ENCODE measurements around the gene ZNF385B. TPM values are rescaled to one million over a fixed set of nuclear protein-coding genes. Genes with fewer than 3 reads are reported as not detected.
A peak's percentile ranks its signal among the peaks of the same experiment; 100 is the strongest.
"Not testable (repeated sequence)": the region's sequence is repeated elsewhere in the genome, so short reads cannot be mapped to it uniquely, and the experiment has no call there.

The ZNF385B gene
- polyA plus RNA-seq, 1 of the 3 experiments (the other 2 are of a cell fraction), result 0.16 TPM

DNA sequence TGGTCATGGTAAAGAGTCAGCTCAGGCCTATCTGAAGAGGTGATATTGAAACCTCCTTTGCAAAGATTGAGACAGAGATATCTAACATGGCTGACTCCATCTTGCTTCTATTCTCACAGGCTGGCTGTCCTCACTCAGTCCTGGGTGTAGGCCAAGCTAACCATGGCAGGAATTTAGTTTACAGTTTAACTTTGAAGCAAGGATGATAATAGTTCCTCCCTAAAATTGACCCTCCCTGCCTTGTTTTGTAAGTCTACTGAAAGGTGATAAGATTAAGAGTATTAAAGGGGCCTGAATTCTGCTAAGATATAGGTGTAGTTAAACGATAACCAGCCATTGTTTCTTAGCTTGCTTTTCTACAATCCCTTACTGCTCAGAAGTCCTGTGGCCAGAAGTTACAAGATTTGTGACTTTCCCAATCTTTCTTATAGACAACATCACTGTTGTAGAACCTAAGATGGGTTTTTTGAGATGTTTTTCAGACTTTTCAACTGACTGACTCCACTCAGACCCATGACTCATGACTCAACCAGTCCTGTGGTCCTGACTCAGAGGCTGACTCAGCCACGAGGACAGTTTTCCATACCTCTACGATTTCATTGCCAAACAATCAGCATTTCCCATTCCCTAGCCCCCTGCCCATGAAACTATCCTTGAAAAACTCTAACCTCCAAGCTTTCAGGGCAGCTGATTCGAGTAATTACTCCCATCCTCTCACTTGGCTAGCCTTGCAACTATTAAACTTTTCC lies 401.1 kb downstream of the ZNF385B start (continued):
- TF ChIP-seq, protein P1, sequence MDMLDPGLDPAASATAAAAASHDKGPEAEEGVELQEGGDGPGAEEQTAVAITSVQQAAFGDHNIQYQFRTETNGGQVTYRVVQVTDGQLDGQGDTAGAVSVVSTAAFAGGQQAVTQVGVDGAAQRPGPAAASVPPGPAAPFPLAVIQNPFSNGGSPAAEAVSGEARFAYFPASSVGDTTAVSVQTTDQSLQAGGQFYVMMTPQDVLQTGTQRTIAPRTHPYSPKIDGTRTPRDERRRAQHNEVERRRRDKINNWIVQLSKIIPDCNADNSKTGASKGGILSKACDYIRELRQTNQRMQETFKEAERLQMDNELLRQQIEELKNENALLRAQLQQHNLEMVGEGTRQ (IDR thresholded peaks at IDR 0.05; ENCODE audit: borderline replicate concordance, low read depth, low read length), result no peak
- TF ChIP-seq, protein P2, sequence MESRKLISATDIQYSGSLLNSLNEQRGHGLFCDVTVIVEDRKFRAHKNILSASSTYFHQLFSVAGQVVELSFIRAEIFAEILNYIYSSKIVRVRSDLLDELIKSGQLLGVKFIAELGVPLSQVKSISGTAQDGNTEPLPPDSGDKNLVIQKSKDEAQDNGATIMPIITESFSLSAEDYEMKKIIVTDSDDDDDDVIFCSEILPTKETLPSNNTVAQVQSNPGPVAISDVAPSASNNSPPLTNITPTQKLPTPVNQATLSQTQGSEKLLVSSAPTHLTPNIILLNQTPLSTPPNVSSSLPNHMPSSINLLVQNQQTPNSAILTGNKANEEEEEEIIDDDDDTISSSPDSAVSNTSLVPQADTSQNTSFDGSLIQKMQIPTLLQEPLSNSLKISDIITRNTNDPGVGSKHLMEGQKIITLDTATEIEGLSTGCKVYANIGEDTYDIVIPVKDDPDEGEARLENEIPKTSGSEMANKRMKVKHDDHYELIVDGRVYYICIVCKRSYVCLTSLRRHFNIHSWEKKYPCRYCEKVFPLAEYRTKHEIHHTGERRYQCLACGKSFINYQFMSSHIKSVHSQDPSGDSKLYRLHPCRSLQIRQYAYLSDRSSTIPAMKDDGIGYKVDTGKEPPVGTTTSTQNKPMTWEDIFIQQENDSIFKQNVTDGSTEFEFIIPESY (IDR thresholded peaks at IDR 0.05; ENCODE audit: borderline replicate concordance, low read depth), result peak; percentile 61; the same call in 1 of the 2 replicates
- peak; percentile 72 for TF ChIP-seq TCF12 (IDR thresholded peaks at IDR 0.05)

DNA sequence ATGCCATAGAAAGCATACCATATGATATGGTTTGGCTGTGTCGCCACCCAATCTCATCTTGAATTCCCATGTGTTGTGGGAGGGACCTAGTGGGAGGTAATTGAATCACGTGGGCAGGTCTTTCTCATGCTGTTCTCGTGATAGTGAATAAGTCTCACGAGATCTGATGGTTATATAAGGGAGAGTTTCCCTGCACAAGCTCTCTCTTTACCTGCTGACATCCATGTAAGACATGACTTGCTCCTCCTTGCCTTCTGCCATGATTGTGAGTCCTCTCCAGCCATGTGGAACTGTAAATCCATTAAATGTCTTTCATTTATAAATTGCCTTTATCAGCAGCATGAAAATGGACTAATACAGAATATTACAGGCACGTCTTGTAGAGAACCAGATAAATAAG lies 403.3 kb downstream of the ZNF385B start:
- H3F3A ChIP-seq (replicated peaks; ENCODE audit: insufficient read depth), result peaks cover 49% of the 10 kb centered on the region
- H3K4me2 ChIP-seq; DNase-seq; H3K27me3 ChIP-seq (ENCODE audit: insufficient read depth); H3K79me2 ChIP-seq (ENCODE audit: insufficient read depth); H4K20me1 ChIP-seq (ENCODE audit: insufficient read depth); H3K4me3 ChIP-seq (ENCODE audit: low read depth in 2 of 2, low read length in 1 of 2); H3K9me2 ChIP-seq; H3K27ac ChIP-seq (ENCODE audit: low read depth in 2 of 2, low read length in 1 of 2); H2AFZ ChIP-seq (ENCODE audit: low read depth); H3K9ac ChIP-seq; POLR2A ChIA-PET; CTCF ChIA-PET; H3K36me3 ChIP-seq (replicated peaks in 1 of 2; ENCODE audit: control insufficient read depth in 1 of 2, insufficient read depth in 2 of 2, low read length in 1 of 2): not testable (repeated sequence)
- WGBS (ENCODE audit: low lambda C conversion rate), result 68% methylated on average over 5 of the region's 5 CpGs
- peaks cover 13% of the 10 kb centered on the region; the same call in 1 of the 2 replicates for H3K9me3 ChIP-seq
- peaks cover 0 to 11% of the 10 kb centered on the region in 2 experiments; a peak in 1 of 4 replicates for H3K4me1 ChIP-seq (ENCODE audit: control insufficient read depth in 1 of 2, insufficient read depth in 2 of 2, low read depth in 1 of 2, low read length in 1 of 2)

- Histone ChIP-seq H3K4me1 (ENCODE audit: control insufficient read depth in 1 of 2, insufficient read depth in 2 of 2, low read depth in 1 of 2, low read length in 1 of 2) (peaks cover 0 to 11% of the 10 kb centered on the region in 2 experiments; a peak in 1 of 4 replicates), H3K36me3 (replicated peaks in 1 of 2; ENCODE audit: control insufficient read depth in 1 of 2, insufficient read depth in 2 of 2, low read length in 1 of 2) (no peaks in the 10 kb centered on the region), H3K27ac (ENCODE audit: low read depth in 2 of 2, low read length in 1 of 2) (peak overlapping the region in 1 of 2 experiments; percentile 80; a peak in 2 of 4 replicates), H4K20me1 (ENCODE audit: insufficient read depth) (no peaks in the 10 kb centered on the region), H3K79me2 (ENCODE audit: insufficient read depth) (no peaks in the 10 kb centered on the region), H3K9me2 (no peaks in the 10 kb centered on the region), H3K4me3 (ENCODE audit: low read depth in 2 of 2, low read length in 1 of 2) (no peak overlapping the region), H3K9me3 (no peaks in the 10 kb centered on the region), H3K9ac (no peak overlapping the region), H3F3A (replicated peaks; ENCODE audit: insufficient read depth) (peaks cover 42% of the 10 kb centered on the region), H2AFZ (ENCODE audit: low read depth) (0 out of 2 replicates have a peak overlapping the region, but pooled peaks have one; percentile 37), H3K27me3 (ENCODE audit: insufficient read depth) (no peaks in the 10 kb centered on the region), H3K4me2 (no peak overlapping the region)
- DNase-seq, result no peak
- POLR2A ChIA-PET, result no interaction called here
- CTCF ChIA-PET, result no interaction called here
- 86% methylated on average over 4 of the region's 4 CpGs for WGBS (ENCODE audit: low lambda C conversion rate)
- TF ChIP-seq PBX3 (IDR thresholded peaks at IDR 0.05), result no peak
- no peak for TF ChIP-seq RFX5 (IDR thresholded peaks at IDR 0.05; ENCODE audit: low read length)
- no peak for TF ChIP-seq FOSL2 (IDR thresholded peaks at IDR 0.05; ENCODE audit: borderline replicate concordance, low read depth)
- no peak for TF ChIP-seq RXRA (IDR thresholded peaks at IDR 0.05; ENCODE audit: borderline replicate concordance, low read depth)
- no peak for TF ChIP-seq FOXJ3 (CRISPR knock-in tag; IDR thresholded peaks at IDR 0.05)
- no peak for TF ChIP-seq SMC3 (IDR thresholded peaks at IDR 0.05; ENCODE audit: low read depth, low read length)
- TF ChIP-seq IRF3 (IDR thresholded peaks at IDR 0.05; ENCODE audit: low read depth, low read length), result no peak
- no peak for TF ChIP-seq FOXM1 (IDR thresholded peaks at IDR 0.05; ENCODE audit: low read depth)
- TF ChIP-seq, protein P1 (IDR thresholded peaks at IDR 0.05; ENCODE audit: borderline replicate concordance, low read depth, low read length), result no peak
- TF ChIP-seq EZH2phosphoT487 (IDR thresholded peaks at IDR 0.05; ENCODE audit: borderline replicate concordance, low read depth), result no peak
- no peak for TF ChIP-seq REST (IDR thresholded peaks at IDR 0.05; ENCODE audit: low read depth, low read length)
These were observed 405.6 kb downstream of the ZNF385B start for GRCh38 chr2:179455824-179456223.
